GM23338 (cell line): Measurements from ENCODE around the gene FTO. TPM values are rescaled to one million over a fixed set of nuclear protein-coding genes. Genes with fewer than 3 reads are reported as not detected.

Experiments used
- ATAC-seq: fragments of 200-7000 bp; cut with Tn5 transposase; 3 replicates; pipeline ENCODE4 v1.9.1; 2020
- DNase-seq: peaks from one replicate; pipeline ENCODE4 v3.0.0-alpha.2; 2015; ENCODE audit warnings: low spot score
- H2AFZ ChIP-seq: fragments of 200-600 bp; sonication (generic); 2 replicates; pipeline ENCODE4 v1.8.0; 2016; ENCODE audit warnings: antibody characterized with exemption, mild to moderate bottlenecking, moderate library complexity
- H3F3A ChIP-seq: fragments of 200-600 bp; sonication (generic); replicated peaks from 2 replicates; pipeline ENCODE4 v1.8.0; 2017; ENCODE audit warnings: antibody characterized with exemption, mixed run types, low read depth
- H3K27ac ChIP-seq: fragments of 200-600 bp; sonication (generic); 2 replicates; pipeline ENCODE4 v1.6.1; 2016; ENCODE audit warnings: low read depth
- H3K27me3 ChIP-seq: fragments of 200-600 bp; sonication (generic); 2 replicates; pipeline ENCODE4 v1.8.0; 2016; ENCODE audit warnings: mild to moderate bottlenecking, mixed run types, moderate library complexity; ENCODE audit not compliant: insufficient read depth
- H3K36me3 ChIP-seq: fragments of 200-600 bp; sonication (generic); 2 replicates; pipeline ENCODE4 v1.8.0; 2016; ENCODE audit warnings: mild to moderate bottlenecking; ENCODE audit not compliant: insufficient read depth
- H3K4me1 ChIP-seq: fragments of 200-600 bp; sonication (generic); 2 replicates; pipeline ENCODE4 v1.8.0; 2016; ENCODE audit warnings: mild to moderate bottlenecking, moderate library complexity; ENCODE audit not compliant: insufficient read depth
- H3K4me2 ChIP-seq: fragments of 200-600 bp; sonication (generic); 2 replicates; pipeline ENCODE4 v1.7.1; 2017; ENCODE audit warnings: mixed run types
- H3K4me3 ChIP-seq: fragments of 200-600 bp; sonication (generic); 2 replicates; pipeline ENCODE4 v1.6.1; 2016; ENCODE audit warnings: mixed run types
- H3K79me2 ChIP-seq: fragments of 200-600 bp; sonication (generic); replicated peaks from 2 replicates; pipeline ENCODE4 v1.8.0; 2017; ENCODE audit warnings: mild to moderate bottlenecking; ENCODE audit not compliant: insufficient read depth
- H3K9me2 ChIP-seq: fragments of 200-600 bp; sonication (generic); 2 replicates; pipeline ENCODE4 v1.8.0; 2017; ENCODE audit not compliant: insufficient read depth
- H4K20me1 ChIP-seq: fragments of 200-600 bp; sonication (generic); replicated peaks from 2 replicates; pipeline ENCODE4 v1.8.0; 2017; ENCODE audit warnings: mild to moderate bottlenecking; ENCODE audit not compliant: insufficient read depth
- H3K27ac Mint-ChIP-seq: 2 replicates; pipeline ENCODE4 v1.8.0; 2020; ENCODE audit warnings: inconsistent platforms, mild to moderate bottlenecking, moderate library complexity, mixed read lengths
- H3K27me3 Mint-ChIP-seq: 3 replicates; pipeline ENCODE4 v1.8.0; 2022; ENCODE audit warnings: low read depth, mild to moderate bottlenecking, moderate library complexity, mixed read lengths, inconsistent platforms; ENCODE audit not compliant: insufficient read depth, poor library complexity
- H3K36me3 Mint-ChIP-seq: 3 replicates; pipeline ENCODE4 v1.8.0; 2021; ENCODE audit warnings: low read depth, mild to moderate bottlenecking, inconsistent platforms, moderate library complexity, mixed read lengths
- H3K4me1 Mint-ChIP-seq: 3 replicates; pipeline ENCODE4 v1.8.0; 2020; ENCODE audit warnings: mild to moderate bottlenecking, inconsistent platforms, mixed read lengths
- H3K4me3 Mint-ChIP-seq: 3 replicates; pipeline ENCODE4 v1.8.0; 2021; ENCODE audit warnings: moderate library complexity, mild to moderate bottlenecking, inconsistent platforms, mixed read lengths
- H3K9me3 Mint-ChIP-seq: 3 replicates; pipeline ENCODE4 v1.8.0; 2020; ENCODE audit warnings: moderate library complexity, mild to moderate bottlenecking, inconsistent platforms, mixed read lengths
- CREB1 ChIP-seq: fragments of 250-450 bp; sonication (Bioruptor Pico); IDR thresholded peaks from 2 replicates; pipeline ENCODE4 v1.5.0; 2020; ENCODE audit warnings: low read depth, mild to moderate bottlenecking, moderate library complexity
- CTCF ChIP-seq, 2 experiments: fragments of 200-600 bp in 1 of 2; sonication (generic) in 1 of 2; conservative IDR thresholded peaks; 2 replicates each; pipeline versions ENCODE4 v1.5.1 to v1.6.1; 2016 to 2017; ENCODE audit warnings: antibody characterized with exemption in 2 of 2, low read depth in 2 of 2, mild to moderate bottlenecking in 2 of 2, moderate library complexity in 1 of 2
- ETS1 ChIP-seq: IDR thresholded peaks from 2 replicates; pipeline ENCODE4 v1.6.1; 2016; ENCODE audit warnings: antibody characterized with exemption
- EZH2 ChIP-seq: fragments of 200-600 bp; sonication (generic); IDR thresholded peaks from one replicate; pipeline ENCODE4 v1.8.0; 2017; ENCODE audit warnings: antibody characterized with exemption, mild to moderate bottlenecking, low read depth; ENCODE audit not compliant: unreplicated experiment
- EZH2phosphoT487 ChIP-seq: fragments of 200-600 bp; sonication (generic); IDR thresholded peaks from one replicate; pipeline ENCODE4 v1.8.1; 2018; ENCODE audit warnings: antibody characterized with exemption; ENCODE audit not compliant: unreplicated experiment
- JUNB ChIP-seq: IDR thresholded peaks from one replicate; pipeline ENCODE4 v1.6.1; 2016; ENCODE audit warnings: antibody characterized with exemption; ENCODE audit not compliant: unreplicated experiment
- NANOG ChIP-seq: IDR thresholded peaks from 2 replicates; pipeline ENCODE4 v1.6.1; 2016; ENCODE audit warnings: antibody characterized with exemption, borderline replicate concordance
- POLR2AphosphoS5 ChIP-seq: IDR thresholded peaks from 2 replicates; pipeline ENCODE4 v1.6.1; 2016; ENCODE audit warnings: antibody characterized with exemption, low read depth
- REST ChIP-seq: IDR thresholded peaks from one replicate; pipeline ENCODE4 v1.6.1; 2018; ENCODE audit warnings: antibody characterized with exemption; ENCODE audit not compliant: unreplicated experiment
- STAT1 ChIP-seq: IDR thresholded peaks from one replicate; pipeline ENCODE4 v1.6.1; 2016; ENCODE audit warnings: antibody characterized with exemption; ENCODE audit not compliant: unreplicated experiment
- ZNF114 ChIP-seq: fragments of 250-450 bp; sonication (Bioruptor Pico); IDR thresholded peaks from 2 replicates; pipeline ENCODE4 v1.5.0; 2020; ENCODE audit warnings: mild to moderate bottlenecking, moderate library complexity
- ZNF331 ChIP-seq: fragments of 250-450 bp; sonication (Bioruptor Pico); IDR thresholded peaks from 2 replicates; pipeline ENCODE4 v1.5.0; 2020; ENCODE audit warnings: low read depth, mild to moderate bottlenecking, moderate library complexity
- ZNF462 ChIP-seq: fragments of 250-450 bp; sonication (Bioruptor Pico); IDR thresholded peaks from 2 replicates; pipeline ENCODE4 v1.5.0; 2020; ENCODE audit warnings: mild to moderate bottlenecking, moderate library complexity
- polyA plus RNA-seq: library from polyadenylated mRNA; unstranded; fragments of >200 nt; fragmentation: Nextera tagmentation; extraction: Ambion mirVana; gene quantifications from 2 replicates; pipeline ENCODE4 v1.2.1, GENCODE V29; 2016
- total RNA-seq: library from RNA; depleted of rRNA; stranded (reverse); fragments of >200 nt; shearing (Covaris generic); gene quantifications from 2 replicates; pipeline ENCODE4 v1.2.3, GENCODE V29; 2014

Gene FTO
- total and polyA plus RNA-seq, 2 experiments from 2014 or later, result 17.7 to 69.6 TPM

- no peak overlapping the region for H3K27ac Mint-ChIP-seq
- Histone ChIP-seq H3K27ac (no peak overlapping the region), H3K4me3 (no peak overlapping the region), H3K36me3 (no peaks in the 10 kb centered on the region), H3F3A (no peaks in the 10 kb centered on the region), H2AFZ (no peak overlapping the region), H3K27me3 (no peaks in the 10 kb centered on the region), H3K4me1 (peaks cover 39% of the 10 kb centered on the region), H3K79me2 (no peaks in the 10 kb centered on the region), H3K9me2 (no peaks in the 10 kb centered on the region), H3K4me2 (no peak overlapping the region), H4K20me1 (0 out of 2 replicates have a peak, but pooled peaks cover 3% of the 10 kb centered on the region)
- H3K9me3 Mint-ChIP-seq, result no peaks in the 10 kb centered on the region
- peaks cover 23% of the 10 kb centered on the region; the same call in 2 of the 3 replicates for H3K4me1 Mint-ChIP-seq
- H3K4me3 Mint-ChIP-seq, result no peak overlapping the region
- DNase-seq, result no peak
- ATAC-seq, result no peak
- no peaks in the 10 kb centered on the region for H3K36me3 Mint-ChIP-seq
- H3K27me3 Mint-ChIP-seq, result no peaks in the 10 kb centered on the region
- TF ChIP-seq ZNF114 (CRISPR knock-in tag), result no peak
- TF ChIP-seq ETS1, result no peak
- TF ChIP-seq REST, result no peak
- TF ChIP-seq CTCF (conservative IDR thresholded peaks at IDR 0.05; ENCODE audit: low read depth in 2 of 2), result no peak
- no peak for TF ChIP-seq NANOG
- TF ChIP-seq POLR2AphosphoS5, result no peak
- TF ChIP-seq EZH2phosphoT487, result no peak
- TF ChIP-seq CREB1 (CRISPR knock-in tag), result no peak
- no peak for TF ChIP-seq ZNF331 (CRISPR knock-in tag)
- TF ChIP-seq STAT1, result no peak
- no peak for TF ChIP-seq JUNB
- TF ChIP-seq EZH2, result no peak
- TF ChIP-seq ZNF462 (CRISPR knock-in tag), result no peak
Observed at GRCh38 chr16:53913099-53913870, 209.3 kb downstream of the FTO start.
